Activated CD4-positive, alpha-beta T cell treated with anti-CD3 and anti-CD28 coated beads, Interleukin-2, amount 50 U/mL, for 1 hour (primary cell): ENCODE data around the gene SESN3.
"Not testable (repeated sequence)": the region's sequence is repeated elsewhere in the genome, so short reads cannot be mapped to it uniquely, and the experiment has no call there.

Experiments
- DNase-seq: peaks from one replicate; pipeline ENCODE4 v3.0.0-alpha.2; 2020

SESN3 gene

DNA sequence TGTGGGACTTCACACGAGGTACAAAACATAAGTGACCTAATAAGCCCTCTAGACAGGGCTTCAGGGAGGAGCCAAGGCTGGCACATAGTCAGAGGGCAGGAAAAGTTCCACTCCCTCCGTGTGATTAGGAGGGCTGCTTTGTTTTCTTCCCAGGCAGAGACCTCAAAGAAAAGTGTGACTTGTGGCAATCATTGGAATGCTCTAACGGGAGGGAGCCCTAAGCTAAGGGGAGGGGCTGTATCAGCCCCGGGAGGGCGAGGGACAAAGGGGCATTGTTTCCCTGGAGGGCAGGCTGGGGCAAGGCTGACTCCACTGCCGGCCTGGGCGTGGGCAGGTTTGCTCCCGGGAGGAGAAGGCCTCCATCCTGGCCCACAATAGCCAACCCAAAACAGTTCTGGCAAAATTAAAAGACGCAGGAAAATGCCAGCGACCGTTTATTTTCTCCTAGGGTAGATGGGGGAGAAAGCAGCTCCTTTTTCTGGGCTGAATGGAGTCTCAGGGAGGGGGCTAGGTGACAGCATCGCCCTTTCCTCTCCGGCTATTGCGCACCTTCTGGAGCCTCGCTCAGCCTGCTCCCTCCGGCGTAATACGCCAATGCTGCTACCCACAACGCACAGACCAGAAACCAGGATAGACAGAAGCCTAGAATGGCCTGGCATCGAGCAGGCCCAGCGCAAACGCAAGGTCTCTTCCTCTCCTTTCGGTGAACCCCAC is 81.2 kb downstream of the SESN3 start:
- no peak for DNase-seq

DNA sequence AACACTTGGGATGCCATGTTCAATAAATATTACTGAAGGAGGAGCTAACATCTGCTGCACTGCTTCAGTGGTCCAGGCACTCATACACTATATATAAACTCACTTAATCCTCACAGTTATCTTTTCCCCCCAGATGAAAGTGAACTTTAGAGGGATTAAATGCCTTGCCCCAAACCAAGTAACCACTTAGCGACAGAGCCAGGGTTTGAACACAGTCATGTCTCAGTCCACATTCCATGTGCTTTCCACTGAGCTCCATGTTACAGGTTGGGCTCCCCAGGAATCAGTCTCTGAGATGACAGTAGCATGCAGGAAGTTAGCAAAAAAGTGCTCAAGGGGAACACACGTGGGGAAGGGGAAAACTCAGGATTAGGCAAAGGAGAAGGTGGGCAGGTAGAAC is 82.1 kb downstream of the SESN3 start:
- no peak for DNase-seq

DNA sequence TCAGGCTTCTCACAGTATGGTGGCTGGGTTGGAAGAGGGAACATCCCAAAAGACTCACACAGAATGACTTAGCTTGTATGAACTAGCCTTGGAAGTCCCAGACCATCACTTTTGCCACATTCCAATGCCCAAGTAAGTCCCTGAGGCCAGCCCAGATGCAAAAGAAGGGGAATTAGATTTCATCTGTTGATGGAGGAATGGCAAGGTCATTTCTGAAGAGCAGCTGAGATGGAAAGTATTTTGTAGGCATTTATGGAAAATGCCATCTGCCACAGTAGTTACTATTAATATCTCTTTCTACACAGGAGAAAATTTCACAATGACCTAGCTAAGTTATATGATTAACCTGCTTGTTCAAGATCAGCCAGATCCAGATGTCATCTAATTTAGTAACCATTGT is 82.6 kb downstream of the SESN3 start:
- DNase-seq, result no peak

DNA sequence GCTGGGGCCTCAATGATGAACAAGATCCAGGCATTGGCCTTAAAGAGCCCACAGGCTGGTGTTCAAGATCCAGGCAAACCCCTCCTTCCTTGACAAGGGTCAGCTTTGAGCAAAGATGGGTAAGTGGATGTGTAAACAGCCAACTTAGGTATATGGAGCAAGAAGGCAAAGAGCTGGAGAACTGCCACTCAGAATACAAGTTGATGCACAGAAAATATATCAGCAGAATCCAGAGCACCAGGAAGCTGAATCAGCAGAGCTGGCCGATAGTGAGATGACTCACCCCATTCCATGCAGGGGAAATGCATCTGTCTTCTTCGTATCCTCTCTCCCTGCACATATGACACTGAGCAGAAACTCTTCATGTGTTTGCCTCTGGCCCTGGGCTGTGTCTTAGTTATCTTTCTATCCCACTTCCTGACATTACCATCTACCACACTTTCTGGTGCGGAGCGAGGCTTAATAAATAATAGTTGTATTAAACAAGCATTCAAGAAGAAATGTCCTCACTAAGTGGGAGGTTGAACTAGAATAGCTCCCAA is 83.6 kb downstream of the SESN3 start:
- no peak for DNase-seq

DNA sequence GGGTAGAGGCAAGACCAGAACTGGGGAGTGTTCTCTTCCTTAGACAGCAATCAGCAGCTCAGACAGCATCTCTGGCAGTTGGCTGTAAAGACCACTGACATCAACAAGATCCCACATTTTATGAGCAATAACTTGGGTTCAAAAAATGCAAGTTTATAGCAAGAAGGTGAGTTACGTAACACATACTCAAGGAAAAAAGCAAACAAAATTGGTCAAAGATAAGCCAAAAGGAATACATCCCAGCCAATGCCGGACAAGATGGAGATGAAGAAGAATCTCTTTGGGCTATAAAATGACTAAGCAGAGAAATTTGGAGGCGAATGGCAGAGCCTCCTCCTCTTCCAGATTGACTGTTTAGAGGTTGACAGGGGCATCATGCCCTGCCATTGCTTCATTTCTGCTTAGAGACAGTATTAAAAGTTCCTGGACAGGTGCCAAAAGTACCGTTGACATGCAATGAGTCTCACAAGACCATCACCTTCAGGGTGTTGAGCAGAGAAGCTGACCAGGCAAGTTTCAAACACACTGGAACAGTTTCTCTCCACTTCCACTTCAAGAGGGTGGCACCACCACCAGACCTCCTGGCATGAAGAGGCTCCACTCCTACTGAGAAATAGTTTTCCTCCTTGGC is 85.5 kb downstream of the SESN3 start:
- no peak for DNase-seq

DNA sequence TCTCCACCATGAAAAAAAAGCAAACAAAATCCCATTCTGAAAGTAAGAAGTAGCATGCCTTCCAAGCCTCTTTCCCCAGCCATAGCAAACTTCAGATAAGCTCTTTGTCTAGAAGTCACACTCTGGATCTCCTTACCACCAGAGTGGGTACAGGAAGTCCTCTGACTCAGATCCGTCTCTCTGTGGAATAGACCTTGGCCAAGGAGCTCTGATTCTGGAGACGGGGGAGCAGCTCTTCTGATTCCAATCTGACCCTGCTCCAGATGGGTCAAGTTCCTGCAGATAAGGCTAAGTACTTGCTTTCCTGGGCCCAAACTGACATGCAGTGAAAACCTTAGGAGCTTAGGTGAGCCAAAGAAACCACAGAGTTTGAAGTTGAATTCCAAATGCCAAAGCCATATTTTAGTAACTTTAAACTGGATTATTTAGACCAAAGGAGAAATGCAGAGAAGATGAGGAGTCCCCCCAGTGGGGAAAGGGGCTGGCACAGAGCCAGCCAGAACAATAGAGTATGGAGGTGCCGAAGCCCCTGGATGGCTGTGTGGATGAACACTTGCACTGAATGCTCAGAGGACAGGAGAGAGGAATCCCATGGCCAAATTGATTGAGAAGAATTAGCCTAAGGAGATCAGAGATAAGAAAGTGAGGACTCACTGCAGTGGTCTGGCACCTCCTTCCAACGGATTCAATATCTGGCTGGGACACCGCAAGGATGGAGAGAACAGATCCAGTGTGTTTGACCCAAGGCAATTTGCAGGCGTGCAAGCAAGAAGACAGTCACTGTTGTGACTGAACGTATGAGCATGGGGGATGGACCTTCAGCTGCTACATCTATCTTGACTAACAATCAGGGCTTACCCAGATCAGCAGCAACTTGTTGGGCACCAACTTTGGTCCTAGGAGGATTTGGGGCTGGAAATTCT is 86.4 kb downstream of the SESN3 start:
- DNase-seq, result no peak

DNA sequence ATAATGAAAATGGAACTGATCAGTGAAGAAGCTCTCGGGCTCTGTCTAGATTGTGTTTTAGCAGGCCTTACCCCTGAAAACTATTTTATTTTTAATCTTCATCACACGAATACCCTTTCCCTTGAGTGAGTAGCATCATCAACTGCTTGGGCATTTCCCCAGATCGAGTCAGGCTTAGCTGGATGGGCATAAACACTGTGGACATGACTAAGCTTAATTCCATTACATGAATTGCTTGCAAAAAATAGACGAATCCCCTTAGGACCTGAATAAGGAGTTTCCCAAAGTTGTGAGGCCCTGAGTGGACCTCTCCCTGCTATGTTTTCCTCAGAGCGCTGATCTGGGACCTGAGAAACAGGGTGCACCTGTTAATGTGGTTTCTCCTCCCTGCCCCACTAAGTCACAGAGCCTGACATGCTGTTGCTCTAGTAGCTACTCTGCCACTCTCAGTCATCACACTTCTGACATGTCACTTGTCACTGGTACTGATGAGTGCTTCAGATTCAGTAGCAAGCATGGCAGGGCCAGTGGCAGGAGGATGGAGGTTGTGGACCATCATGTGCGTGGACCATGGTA is 87.8 kb downstream of the SESN3 start:
- DNase-seq, result no peak

DNA sequence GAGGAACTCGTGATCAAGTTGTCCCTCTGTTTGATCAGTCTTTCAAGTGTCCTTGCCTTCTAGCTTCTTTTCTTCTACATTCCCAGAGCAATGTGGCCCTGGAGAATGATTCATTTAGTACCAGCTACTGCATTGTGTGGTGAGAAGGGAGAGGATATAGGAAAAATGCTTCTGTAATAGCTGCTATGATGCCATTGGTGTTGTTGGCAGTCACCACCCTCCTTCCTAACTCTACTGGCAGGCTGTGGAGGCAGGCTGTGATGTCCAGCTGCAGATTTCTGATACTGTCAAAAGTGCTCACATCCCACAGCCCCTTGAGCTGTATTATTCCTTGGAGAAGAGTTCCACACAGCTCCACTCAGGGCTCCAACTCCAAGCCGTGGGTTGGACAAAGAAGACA is 88.6 kb downstream of the SESN3 start:
- DNase-seq, result no peak

DNA sequence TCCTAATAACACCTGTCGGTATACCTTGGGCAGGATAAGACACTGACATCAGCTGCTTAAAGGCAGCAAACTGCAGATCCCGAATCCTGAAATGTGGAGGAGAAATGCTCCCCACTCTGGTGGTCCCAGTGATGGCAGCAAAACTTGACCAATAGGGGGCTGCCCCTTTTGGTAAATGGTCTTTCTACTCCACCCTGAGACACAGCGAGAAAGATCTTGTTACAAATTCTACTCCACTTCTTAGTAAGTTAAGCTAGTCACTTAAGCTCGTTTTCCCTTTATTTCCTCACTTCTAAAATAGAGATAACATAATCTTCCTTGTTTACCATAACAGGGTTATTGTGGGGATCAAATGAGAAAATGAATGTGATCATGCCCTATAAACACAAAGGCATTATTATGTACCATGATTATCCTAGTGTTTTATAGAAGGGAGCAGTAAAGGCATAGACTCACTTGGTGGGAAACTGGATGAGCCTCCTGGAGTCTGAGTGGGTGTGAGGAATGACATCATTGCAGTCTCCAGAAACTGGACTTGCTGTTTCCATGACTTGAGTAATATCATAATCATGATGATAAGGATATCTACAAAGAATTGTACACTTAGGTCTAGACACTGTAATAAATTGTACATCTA is 90.5 kb downstream of the SESN3 start:
- no peak for DNase-seq

DNA sequence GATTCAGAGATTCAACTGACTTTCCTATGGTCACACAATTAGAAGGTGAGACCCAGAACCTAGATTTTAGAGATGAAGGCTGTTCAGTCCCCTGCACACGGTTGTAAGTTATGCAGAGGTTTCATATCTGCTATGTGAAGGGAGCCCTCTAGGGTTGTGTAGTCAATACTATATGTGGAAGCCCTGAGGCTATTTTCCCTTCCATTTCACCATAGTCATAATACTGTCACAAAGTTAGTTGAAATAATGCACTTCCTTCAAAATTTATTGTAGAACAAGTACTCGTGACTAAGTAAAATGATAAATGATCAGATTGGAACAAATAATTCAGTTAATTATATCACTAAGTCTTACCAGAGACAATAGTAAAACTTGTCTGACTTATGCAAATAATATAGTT is 92.6 kb downstream of the SESN3 start:
- DNase-seq, result no peak

DNA sequence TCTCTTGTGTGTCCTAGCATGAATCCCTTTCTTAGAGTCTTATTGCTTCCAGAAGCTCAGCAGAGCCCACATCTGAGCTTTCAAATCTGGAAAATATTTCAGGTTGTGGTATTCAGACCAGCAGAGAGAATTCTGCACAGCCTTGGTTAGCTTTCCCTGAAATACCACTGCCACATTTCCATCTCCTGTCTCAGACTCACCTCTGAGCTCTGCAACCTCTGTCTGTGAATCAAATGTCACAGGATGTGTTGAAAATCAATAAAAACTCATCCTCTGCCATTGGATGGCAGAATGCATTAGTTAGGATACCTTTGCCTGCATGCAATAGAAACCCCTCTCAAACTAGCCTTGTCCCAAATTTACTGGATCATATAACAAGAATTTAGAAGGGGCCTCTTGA is 93.7 kb downstream of the SESN3 start:
- no peak for DNase-seq

DNA sequence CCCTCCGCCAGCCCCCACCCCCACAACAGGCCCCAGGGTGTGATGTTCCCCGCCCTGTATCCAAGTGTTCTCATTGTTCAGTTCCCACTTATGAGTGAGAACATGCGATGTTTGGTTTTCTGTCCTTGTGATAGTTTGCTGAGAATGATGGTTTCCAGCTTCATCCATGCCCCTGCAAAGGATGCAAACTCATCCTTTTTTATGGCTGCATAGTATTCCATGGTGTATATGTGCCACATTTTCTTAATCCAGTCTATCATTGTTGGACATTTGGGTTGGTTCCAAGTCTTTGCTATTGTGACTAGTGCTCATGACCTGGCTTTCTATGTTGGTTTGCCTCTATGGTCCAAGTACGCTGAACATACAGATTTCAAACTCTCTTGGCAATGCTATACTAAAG is 94.3 kb downstream of the SESN3 start:
- DNase-seq, result not testable (repeated sequence)

DNA sequence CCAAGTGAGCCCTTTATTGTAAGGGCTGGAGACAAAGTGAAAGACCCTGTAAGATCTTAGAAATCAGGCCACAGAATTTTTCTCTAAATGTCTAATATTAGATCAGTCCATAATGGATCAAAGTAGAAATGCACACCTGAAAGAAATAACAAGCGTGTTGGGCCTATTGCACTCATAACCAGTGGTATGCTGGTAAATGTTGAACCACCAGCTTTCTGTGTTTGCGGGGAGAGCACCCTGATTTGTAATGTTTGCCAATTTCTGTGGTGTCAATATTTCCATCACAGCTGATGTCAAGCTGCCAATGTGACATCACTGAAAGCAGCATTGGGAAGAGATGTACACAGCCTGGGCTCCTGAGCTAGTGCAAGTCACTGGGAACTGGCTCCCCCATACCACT is 95.1 kb downstream of the SESN3 start:
- DNase-seq, result no peak

DNA sequence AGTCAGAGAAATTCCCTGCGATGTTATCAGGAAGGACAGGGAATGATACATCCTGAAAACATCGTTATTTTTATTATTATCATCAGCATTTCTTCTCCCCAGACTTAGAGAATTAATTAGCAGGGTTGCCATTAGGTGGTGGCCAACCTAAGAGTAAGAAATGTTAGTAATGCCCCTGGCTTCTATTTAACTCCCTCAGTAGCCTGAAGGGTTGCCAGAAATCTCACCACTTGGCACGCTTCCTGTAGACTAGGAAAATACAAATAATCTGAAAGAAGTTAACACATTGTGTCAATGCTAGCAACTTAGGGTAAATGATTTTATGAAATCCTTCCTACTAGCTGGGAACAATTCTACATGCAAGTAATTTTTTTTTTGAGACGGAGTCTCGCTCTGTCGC is 95.8 kb downstream of the SESN3 start:
- DNase-seq, result no peak

DNA sequence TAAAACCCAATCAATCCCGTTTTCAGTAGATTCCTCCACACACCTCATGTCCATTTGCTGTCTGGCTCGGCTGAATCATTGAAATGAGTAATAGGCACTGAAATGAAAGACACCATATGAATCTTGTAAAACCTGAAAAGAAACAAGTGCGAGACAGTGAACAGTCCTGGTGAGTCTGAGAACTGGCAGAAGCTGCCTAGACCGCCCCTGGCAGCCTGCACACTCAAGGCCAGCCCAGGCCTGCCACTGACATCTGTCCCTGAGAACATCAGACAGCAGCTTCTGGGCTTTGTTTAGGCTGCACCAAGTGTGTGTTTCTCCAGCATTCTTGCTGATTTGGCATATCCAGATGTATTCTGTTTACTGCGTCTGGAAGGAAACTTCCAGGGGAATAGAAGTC is 96.5 kb downstream of the SESN3 start:
- DNase-seq, result no peak

DNA sequence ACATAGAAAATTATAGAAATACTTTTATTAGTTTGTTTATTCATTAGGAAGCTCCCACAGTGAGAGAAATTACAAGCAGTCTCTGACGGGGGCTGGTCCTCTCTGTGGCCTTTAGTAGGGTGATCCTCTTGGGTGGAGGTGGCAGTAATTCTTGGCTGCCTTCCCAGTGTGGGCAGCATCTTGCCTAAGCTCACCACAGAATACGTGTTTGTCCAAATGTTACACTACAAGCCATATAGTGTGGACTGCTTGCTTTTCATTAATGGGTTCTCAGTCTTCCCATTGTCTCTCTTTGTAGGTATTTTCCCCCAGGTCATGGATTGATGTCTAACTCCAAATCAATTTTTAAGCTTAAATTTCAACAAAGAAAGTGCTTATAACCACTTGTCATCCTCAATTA is 98.0 kb downstream of the SESN3 start:
- DNase-seq, result no peak

DNA sequence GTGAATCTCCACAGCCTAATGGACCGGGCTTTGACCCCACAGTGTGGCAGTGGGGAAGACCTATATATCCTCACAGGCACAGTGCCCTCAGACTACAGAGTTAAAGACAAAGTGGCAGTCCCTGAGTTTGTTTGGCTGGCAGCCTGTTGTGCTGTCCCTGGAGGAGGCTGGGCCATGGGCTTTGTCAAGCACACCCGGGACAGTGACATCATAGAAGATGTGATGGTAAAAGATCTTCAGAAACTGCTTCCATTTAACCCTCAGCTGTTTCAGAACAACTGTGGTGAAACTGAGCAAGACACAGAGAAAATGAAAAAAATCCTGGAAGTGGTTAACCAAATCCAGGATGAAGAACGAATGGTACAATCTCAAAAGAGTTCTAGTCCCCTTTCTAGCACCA is 102.4 kb downstream of the SESN3 start:
- DNase-seq, result no peak

DNA sequence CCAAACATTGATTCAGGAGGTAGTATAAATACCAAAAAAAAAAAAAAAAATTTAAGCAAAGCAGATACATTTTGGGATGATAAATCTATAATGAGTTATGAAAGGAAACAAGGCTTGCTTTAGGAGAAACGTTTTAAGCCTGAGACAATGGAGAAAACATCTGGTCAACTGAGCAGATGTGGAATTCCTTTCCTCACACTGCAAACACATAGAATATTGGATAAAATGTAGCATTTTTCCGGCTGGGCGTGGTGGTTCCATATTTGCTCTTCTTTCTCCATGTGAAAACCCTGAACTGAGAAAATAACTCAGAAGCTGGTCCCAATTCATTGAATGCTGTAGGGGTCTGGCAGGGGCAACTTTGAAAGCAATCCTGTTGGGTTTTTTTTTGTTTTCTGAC is 107.4 kb downstream of the SESN3 start:
- no peak for DNase-seq

DNA sequence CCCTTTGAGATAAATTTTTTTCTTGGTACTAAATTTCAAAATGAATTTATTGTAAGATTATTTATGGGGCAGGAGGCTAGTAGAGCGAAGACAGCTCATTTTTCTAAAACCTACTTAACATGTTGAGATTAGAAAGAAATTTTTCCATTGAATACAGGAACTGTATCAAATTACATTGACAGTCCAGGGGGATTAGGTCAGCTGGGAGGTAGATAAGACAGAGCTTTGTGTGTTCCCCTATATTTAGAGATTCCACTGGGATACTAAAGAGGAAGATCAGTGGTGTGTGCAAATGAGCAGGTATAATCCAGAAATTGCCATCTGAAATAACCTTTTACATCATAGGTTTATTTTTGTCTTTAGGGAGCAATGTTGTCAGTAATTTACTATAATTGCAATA is 109.3 kb downstream of the SESN3 start:
- DNase-seq, result no peak

DNA sequence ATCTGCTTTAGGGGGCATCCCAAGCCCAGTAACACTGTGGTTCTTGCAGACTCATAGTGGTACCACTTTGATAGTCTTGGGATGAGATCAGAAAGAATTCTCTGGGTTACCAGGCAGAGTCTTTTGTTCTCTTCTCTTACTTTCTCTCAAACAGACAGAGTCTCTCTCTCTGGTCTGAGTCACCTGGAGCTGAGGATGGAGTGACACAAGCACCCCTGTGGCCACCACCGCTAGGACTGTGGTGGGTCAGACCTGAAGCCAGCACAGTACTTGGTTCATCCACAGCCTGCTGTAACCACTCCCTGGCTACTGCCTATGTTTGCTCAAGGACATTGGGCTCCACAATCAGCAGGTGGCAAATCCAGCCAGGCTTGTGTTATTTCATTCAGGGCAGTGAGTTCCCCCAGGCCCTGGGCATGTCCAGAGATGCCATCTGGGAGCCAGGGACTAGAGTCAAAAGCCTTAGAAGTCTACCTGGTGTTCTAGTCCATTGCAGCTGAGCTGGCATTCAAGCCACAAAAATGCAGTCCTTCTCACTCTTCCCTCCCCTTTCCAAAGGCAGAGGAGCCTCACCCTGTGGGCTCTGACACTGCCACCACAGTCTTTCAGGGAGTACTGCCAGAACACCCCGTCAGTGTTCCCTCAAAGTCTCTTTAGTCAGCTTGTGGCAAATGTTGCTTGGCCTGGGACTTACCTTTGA is 111.5 kb downstream of the SESN3 start:
- no peak for DNase-seq

DNA sequence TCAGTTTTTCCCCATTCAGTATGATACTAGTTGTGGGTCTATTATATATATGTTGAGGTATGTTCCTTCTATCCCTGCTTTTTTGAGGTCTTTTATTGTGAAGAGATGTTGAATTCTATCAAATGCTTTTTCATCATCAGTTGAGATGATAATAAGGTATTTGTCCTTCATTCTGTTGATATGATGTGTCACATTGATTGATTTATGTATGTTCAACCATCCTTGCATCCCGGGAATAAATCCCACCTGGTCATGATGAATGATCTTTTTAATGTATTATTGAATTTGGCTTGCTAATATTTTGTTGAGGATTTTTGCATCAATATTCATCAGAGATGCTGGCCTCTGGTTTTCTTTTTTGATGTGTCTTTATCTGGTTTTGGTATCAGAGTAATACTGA is 115.4 kb downstream of the SESN3 start:
- DNase-seq, result no peak
